CD4-positive, alpha-beta T cell treated with Interleukin-17A for 1 hour (primary cell): ENCODE results near the gene TLX1.
A peak's percentile ranks its signal among the peaks of the same experiment; 100 is the strongest.

Source experiments
- DNase-seq: peaks from one replicate; pipeline ENCODE4 v3.0.0-alpha.2; 2020

Gene TLX1

GRCh38 chr10:101130984-101131961 is at the start of gene TLX1:
Gene TLX1 (plus strand): TSS chr10:101131300. CDS start chr10:101131542, 242 bp downstream.
- no peak for DNase-seq

DNA sequence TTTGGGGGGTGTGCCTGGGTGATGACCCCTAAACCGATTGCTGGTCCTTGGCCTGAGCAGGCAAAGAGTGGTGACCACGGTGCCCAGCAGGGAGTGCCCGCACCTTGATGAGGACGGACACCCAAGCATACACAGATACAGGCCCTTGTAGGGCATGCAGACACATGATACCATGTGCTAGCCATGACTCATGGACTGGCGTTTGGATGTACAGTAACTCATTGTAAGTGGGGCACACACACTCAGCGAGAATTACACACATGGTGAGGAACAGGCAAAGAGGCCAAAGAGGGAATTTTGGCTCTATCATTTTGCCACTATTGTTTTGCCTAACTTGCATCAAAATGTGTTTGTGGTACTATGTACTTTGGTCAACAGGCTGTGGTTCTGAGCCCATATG is 45.3 kb upstream of the TLX1 start:
- DNase-seq: no peak

GRCh38 chr10:101087376-101087775 is 43.7 kb upstream of the TLX1 start:
- DNase-seq: no peak

GRCh38 chr10:101087965-101088364 is 43.1 kb upstream of the TLX1 start:
- DNase-seq: no peak

DNA sequence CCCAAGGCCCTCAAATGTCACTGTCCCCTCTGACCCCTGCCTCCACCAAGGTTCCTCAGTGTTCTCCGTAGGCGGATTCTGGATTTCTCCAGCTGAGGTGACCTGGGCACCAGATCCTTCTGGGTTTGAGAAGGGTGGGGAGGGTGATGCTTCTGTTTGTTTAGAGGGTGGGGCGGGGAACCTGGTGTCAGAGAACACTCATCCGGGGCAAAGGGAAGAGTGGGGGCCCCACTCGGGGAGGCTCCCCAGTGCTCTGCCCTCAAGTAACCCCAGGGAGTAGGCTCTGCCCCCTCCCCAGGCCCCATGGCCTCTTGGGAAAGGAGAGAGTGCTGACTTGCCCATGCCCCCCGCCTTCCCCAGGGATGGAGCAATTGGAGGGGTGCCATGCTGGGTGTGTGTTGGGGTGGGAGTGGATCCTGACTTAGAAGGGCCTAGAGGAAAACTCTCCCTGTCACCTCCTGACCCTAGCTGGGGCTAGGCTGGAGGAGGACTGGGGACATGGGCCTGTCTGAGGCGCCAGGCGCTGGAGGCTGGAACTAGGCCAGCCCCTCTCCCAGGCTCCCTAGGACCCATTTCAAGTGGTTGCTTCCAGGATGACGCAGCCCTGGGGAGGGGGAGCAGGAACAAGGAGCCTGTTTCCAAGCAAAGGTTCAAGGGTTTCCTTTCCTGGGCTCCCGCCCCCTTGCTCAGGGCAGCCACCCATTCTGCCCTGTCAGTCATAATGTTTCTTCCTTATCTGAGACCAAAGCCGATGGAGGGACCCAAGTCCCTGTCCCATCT is 41.4 kb upstream of the TLX1 start:
- DNase-seq: no peak

GRCh38 chr10:101090597-101090996 is 40.5 kb upstream of the TLX1 start:
- DNase-seq: no peak

GRCh38 chr10:101091546-101092290 is 39.4 kb upstream of the TLX1 start:
- DNase-seq: no peak

GRCh38 chr10:101092881-101093354 is 38.2 kb upstream of the TLX1 start:
- DNase-seq: no peak

GRCh38 chr10:101094121-101094879 is 36.8 kb upstream of the TLX1 start:
- no peak for DNase-seq

DNA sequence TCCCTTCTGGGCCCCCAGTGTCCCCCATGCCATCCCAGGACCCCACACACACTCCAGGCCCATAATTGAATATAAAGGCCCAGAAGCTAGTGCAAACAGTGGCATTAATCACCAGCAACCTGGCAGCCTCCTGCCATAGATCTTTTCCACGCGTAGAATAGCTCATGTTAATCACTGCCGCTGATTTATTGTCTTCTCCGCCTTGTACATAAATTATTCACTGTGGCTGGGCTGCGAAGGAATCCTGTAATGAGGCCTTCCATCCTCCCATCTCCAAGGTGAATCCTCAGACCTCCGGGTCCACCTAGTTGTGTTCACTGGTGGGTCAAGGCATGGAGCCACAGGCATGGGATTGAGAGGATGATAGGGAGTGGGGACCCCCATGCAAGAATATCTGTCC is 36.1 kb upstream of the TLX1 start:
- DNase-seq: no peak

GRCh38 chr10:101095550-101096213 is 35.4 kb upstream of the TLX1 start:
- peak; percentile 74 for DNase-seq

DNA sequence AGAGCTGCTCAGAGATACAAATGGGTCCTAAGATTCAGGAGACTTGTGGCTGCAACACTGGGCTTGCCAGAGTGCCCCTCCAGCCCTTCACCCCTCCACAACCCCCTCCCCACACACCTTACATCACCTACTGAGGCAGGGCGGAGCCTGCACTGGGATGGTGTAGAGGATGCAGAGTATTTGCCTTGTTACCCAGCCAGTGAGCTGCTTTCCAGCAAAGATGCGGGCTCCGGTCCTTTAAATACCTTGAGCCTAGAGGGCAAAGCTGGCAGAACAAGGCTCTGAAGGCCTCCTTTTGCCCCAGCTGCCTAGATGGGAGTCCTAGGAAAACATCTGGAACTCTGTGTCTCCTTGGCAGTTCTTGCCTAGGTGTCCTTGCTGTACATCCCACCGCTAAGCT is 34.7 kb upstream of the TLX1 start:
- DNase-seq: no peak

GRCh38 chr10:101097881-101098280 is 33.2 kb upstream of the TLX1 start:
- no peak for DNase-seq

GRCh38 chr10:101099901-101100300 is 31.2 kb upstream of the TLX1 start:
- DNase-seq: no peak

DNA sequence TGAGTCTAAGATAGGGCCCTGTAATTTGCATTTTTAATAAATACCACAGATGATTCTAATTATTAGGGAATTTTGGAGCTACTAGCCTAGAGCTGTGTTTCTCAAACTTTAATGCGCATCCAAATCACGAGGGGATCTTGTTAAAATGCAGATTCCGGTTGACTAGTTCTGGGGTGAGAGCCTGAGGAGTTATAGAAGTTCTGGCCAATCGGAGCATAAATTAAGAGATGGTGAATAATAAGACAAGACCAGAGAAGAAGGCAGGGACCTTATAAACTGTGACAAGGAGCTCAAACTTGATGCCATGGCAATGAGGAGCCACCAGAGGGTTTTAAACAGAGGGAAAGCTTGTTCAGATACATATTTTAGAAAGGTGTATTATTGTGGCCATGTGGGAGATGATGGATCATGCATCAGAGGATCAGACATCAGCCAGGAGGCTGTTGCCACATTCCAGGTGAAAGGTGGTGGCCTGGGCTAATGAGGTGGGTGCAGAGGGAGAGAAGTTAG is 29.7 kb upstream of the TLX1 start:
- DNase-seq: no peak

DNA sequence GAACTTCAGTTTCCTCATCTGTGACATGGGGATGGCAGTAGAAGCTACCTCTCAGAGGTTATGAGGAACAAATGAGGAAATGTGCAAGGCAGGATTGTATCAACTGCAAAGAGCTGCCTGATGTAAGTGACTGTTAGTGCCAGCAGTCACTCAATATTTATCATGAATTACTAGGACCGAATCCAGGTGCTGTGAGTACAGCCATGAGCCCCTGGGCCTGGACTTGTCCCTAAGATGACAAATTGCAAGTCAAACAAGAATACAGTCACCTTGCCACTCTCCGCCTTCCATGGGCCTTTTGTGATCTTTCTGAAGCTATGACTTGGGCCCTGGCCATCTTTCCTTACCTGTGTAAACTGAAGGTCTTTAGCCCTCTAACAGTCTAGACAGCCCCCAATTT is 27.7 kb upstream of the TLX1 start:
- DNase-seq: no peak

DNA sequence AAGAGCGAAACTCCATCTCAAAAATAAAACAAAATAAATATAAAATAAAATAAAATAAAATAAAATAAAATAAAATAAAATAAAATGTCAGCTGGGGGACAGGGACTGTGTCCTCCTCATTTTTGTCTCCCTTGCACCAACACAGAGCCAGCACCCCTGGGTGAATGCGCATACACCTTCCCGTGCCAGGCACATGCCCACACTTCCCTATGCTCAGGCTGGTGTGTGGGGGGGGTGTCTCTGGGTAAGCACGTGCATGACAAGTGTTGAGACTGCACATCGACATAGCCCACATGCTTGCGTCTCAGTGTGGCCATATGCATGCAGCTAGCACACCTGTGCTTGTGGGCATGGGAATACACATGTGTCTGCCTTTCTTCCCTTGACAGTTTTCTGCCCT is 24.7 kb upstream of the TLX1 start:
- DNase-seq: no peak

- no peak for DNase-seq
Observed at GRCh38 chr10:101107771-101108170, 23.3 kb upstream of the TLX1 start.

DNA sequence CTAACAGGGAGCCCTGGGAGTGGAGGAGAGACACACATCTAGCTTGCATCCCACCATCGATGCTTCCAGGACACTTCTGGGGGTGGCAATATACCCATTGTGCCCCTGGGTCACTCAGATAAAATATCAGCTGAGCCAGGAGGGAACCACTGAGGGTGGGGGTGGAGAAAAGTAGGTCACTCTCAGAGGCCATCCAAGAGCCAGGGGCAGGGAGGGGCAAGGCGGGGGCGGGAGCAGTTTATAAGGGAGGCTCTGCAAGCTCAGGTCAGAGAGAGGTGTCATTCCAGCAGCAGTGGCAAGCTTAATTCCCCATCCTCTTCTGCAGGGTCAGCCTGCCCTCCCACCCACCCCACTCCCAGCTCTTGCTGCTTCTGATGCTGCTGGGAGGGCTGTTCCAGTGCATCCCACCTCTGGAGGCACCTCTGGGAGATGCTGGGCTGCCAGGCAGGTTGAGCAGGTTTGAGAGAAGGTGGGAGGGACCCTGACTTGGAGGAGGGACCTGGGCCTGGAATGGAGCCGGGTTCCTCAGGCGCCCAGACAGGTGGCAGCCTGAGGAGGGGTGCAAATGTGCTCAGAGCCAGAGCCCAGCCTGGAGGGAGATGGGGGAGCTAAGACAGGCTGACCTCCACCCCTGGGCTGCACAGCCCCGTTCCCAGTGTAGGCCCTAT is 20.1 kb upstream of the TLX1 start:
- no peak for DNase-seq

DNA sequence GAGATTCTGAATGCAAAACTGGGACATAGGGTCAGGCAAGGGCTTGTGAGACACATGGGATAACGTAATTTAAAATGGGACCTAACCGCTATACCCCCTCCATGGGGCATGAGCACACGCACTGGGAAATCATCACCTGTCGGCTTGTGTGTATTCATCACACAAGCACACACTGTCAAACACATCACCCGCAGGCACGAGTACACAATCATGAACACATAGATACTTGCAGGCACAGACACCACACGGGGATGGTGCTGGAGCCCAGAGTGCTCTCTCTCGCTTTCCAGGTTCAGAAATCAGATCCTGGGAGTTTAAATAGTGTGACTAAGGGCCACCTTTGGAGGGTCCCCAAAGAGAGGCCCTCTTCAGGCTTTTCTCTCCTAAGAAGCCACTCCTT is 19.6 kb upstream of the TLX1 start:
- no peak for DNase-seq
